PC-3 (cell line): Measurements from ENCODE around the gene RAB3B.

Experiments used
- EZH2 ChIP-seq: fragments of 300-600 bp; sonication (generic); IDR thresholded peaks from one replicate; pipeline ENCODE4 v1.6.1; 2017; ENCODE audit warnings: antibody characterized with exemption, mild to moderate bottlenecking, low read length; ENCODE audit not compliant: unreplicated experiment
- EZH2phosphoT487 ChIP-seq: fragments of 300-600 bp; sonication (generic); IDR thresholded peaks from 2 replicates; pipeline ENCODE4 v1.6.1; 2018; ENCODE audit warnings: mild to moderate bottlenecking, antibody characterized with exemption, low read length, borderline replicate concordance
- TF ChIP-seq, protein P1 (sequence below): fragments of 300-600 bp; sonication (generic); conservative IDR thresholded peaks from 2 replicates; pipeline ENCODE4 v1.5.1; 2017; ENCODE audit warnings: antibody characterized with exemption, low read depth, mild to moderate bottlenecking, low read length

DNA sequence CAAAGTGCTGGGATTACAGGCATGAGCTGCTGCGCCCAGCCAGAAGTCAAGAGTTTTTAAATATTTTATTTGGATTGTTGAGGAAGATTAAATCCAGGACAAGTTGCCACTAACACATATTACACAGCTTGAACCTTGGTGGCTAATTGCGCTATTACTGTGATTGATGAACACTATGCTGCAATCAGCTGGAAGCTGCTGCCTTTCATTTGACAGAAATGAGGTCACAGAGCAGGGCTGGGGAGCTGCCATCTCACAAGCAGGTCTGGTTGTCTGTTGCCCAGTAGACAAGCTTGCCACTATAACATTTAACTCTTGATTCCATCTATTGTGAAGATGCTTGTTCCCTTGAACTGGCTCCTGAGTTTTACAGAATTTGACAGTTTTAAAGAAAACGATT is 74.5 kb downstream of the RAB3B start:
- TF ChIP-seq, protein P1, sequence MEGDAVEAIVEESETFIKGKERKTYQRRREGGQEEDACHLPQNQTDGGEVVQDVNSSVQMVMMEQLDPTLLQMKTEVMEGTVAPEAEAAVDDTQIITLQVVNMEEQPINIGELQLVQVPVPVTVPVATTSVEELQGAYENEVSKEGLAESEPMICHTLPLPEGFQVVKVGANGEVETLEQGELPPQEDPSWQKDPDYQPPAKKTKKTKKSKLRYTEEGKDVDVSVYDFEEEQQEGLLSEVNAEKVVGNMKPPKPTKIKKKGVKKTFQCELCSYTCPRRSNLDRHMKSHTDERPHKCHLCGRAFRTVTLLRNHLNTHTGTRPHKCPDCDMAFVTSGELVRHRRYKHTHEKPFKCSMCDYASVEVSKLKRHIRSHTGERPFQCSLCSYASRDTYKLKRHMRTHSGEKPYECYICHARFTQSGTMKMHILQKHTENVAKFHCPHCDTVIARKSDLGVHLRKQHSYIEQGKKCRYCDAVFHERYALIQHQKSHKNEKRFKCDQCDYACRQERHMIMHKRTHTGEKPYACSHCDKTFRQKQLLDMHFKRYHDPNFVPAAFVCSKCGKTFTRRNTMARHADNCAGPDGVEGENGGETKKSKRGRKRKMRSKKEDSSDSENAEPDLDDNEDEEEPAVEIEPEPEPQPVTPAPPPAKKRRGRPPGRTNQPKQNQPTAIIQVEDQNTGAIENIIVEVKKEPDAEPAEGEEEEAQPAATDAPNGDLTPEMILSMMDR = no peak
- TF ChIP-seq EZH2 (no peak), EZH2phosphoT487 (no peak)
